MM.1S (cell line): Measurements from ENCODE around the gene KIF25.

Experiments used
- CTCF ChIP-seq: fragments of 300-600 bp; sonication (generic); IDR thresholded peaks from 2 replicates; pipeline ENCODE4 v1.5.1; 2016; ENCODE audit warnings: antibody characterized with exemption, low read length, mixed read lengths
- EZH2 ChIP-seq: fragments of 300-600 bp; sonication (generic); optimal IDR thresholded peaks from 2 replicates; pipeline ENCODE3; 2017; ENCODE audit warnings: low read depth, mild to moderate bottlenecking, antibody characterized with exemption, low read length, mixed read lengths
- EZH2phosphoT487 ChIP-seq: fragments of 300-600 bp; sonication (generic); IDR thresholded peaks from 2 replicates; pipeline ENCODE4 v1.6.1; 2018; ENCODE audit warnings: antibody characterized with exemption, low read length

GRCh38 chr6:167985911-167986595, 11.4 kb upstream of the KIF25 start:
- TF ChIP-seq CTCF (no peak), EZH2 (no peak), EZH2phosphoT487 (no peak)
